ENCODE measurements around the gene SCN4B. TPM values are rescaled to one million over a fixed set of nuclear protein-coding genes. Genes with fewer than 3 reads are reported as not detected.
"Not testable (repeated sequence)": the region's sequence is repeated elsewhere in the genome, so short reads cannot be mapped to it uniquely, and the experiment has no call there.

SCN4B gene
- polyA plus RNA-seq, result 1 to 10 TPM in 1 of 2 donors, under 1 TPM in 1; 0.75 to 1.1 TPM

GRCh38 chr11:118152552-118153471, at the start of gene SCN4B:
TSS of gene SCN4B (minus strand) at chr11:118152823. CDS start at chr11:118152673, 150 bp downstream.
- Histone ChIP-seq H3K27ac (ENCODE audit: low read depth in 2 of 2, low read length in 1 of 2) (no peak within 1 kb of the TSS), H3K36me3 (ENCODE audit: control insufficient read depth in 2 of 2, insufficient read depth in 2 of 2, low read length in 1 of 2) (no peaks in the 10 kb centered on the region), H3K9me3 (ENCODE audit: control insufficient read depth in 2 of 2, insufficient read depth in 1 of 2, low read depth in 1 of 2, low read length in 1 of 2) (peaks cover 0 to 5% of the 10 kb centered on the region in 2 donors), H3K4me1 (ENCODE audit: control insufficient read depth in 2 of 2, insufficient read depth in 2 of 2, low read length in 1 of 2) (peaks cover 12% of the 10 kb centered on the region in 2 donors), H3K27me3 (ENCODE audit: control insufficient read depth in 1 of 2, insufficient read depth in 2 of 2, low read length in 2 of 2) (peaks cover 0 to 12% of the 10 kb centered on the region in 2 donors), H3K4me3 (ENCODE audit: low read depth in 1 of 2, low read length in 2 of 2) (peak within 1 kb of the TSS; percentile 45 to 53)
- 1% methylated on average over 81 to 88 of the region's 88 CpGs for WGBS, 2 donors

- Histone ChIP-seq H3K9me3 (ENCODE audit: control insufficient read depth in 2 of 2, insufficient read depth in 1 of 2, low read depth in 1 of 2, low read length in 1 of 2) (no peaks in the 10 kb centered on the region), H3K4me1 (ENCODE audit: control insufficient read depth in 2 of 2, insufficient read depth in 2 of 2, low read length in 1 of 2) (no peaks in the 10 kb centered on the region), H3K36me3 (ENCODE audit: control insufficient read depth in 2 of 2, insufficient read depth in 2 of 2, low read length in 1 of 2) (no peaks in the 10 kb centered on the region), H3K27me3 (ENCODE audit: control insufficient read depth in 1 of 2, insufficient read depth in 2 of 2, low read length in 2 of 2) (no peaks in the 10 kb centered on the region), H3K4me3 (ENCODE audit: low read depth in 1 of 2, low read length in 2 of 2) (no peak overlapping the region), H3K27ac (ENCODE audit: low read depth in 2 of 2, low read length in 1 of 2) (no peak overlapping the region)
- 81 to 83% methylated on average over 2 of the region's 2 CpGs for WGBS, 2 donors
These were observed 49.3 kb upstream of the SCN4B start for GRCh38 chr11:118201966-118202365.

DNA sequence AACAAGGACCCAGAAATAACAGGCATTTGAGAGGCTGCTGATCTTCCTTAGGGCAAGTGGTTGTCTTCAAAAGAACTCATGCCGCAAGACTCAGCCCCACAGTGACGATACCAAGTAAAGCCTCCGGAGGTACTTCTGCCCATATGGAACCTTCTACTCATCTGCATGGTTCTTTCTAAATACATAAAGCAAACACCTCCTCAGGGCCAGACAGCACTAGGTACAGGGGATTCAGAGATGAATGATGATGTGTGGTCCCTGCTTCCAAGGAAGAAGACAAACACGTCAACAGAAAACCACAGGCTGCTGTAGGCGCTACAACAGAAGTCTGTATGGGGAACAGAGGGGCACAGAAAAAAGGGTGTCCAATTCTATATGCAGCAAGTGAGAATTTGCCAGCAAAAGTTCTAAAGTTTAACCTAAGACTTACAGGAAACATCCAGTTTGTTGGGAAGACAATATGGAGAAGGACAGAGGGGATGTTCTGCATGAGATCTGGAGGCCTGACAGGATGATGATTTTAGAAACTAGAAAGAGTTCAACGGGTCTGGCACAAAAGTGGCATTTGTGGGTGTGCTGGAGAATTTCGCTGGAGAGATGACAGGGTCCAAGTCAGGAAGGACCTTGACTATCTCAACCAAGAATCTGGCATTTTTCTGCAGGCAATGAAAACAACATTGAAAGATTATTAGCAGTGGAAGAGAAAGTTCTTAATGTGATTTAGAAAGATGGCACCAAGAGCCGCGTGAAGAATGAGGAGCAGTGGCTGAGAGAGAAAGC, 48.5 kb upstream of the SCN4B start:
- no peaks in the 10 kb centered on the region for H3K4me1 ChIP-seq (ENCODE audit: control insufficient read depth in 2 of 2, insufficient read depth in 2 of 2, low read length in 1 of 2)
- 88 to 89% methylated on average over 9 of the region's 9 CpGs for WGBS, 2 donors
- no peaks in the 10 kb centered on the region for H3K36me3 ChIP-seq (ENCODE audit: control insufficient read depth in 2 of 2, insufficient read depth in 2 of 2, low read length in 1 of 2)
- H3K9me3 ChIP-seq (ENCODE audit: control insufficient read depth in 2 of 2, insufficient read depth in 1 of 2, low read depth in 1 of 2, low read length in 1 of 2), result no peaks in the 10 kb centered on the region
- no peak overlapping the region for H3K4me3 ChIP-seq (ENCODE audit: low read depth in 1 of 2, low read length in 2 of 2)
- no peaks in the 10 kb centered on the region for H3K27me3 ChIP-seq (ENCODE audit: control insufficient read depth in 1 of 2, insufficient read depth in 2 of 2, low read length in 2 of 2)
- no peak overlapping the region for H3K27ac ChIP-seq (ENCODE audit: low read depth in 2 of 2, low read length in 1 of 2)

GRCh38 chr11:118200497-118200896, 47.9 kb upstream of the SCN4B start:
- WGBS, 2 donors, result 88 to 92% methylated on average over 5 of the region's 5 CpGs
- H3K9me3 ChIP-seq (ENCODE audit: control insufficient read depth in 2 of 2, insufficient read depth in 1 of 2, low read depth in 1 of 2, low read length in 1 of 2), result no peaks in the 10 kb centered on the region
- H3K27ac ChIP-seq (ENCODE audit: low read depth in 2 of 2, low read length in 1 of 2), result no peak overlapping the region
- H3K36me3 ChIP-seq (ENCODE audit: control insufficient read depth in 2 of 2, insufficient read depth in 2 of 2, low read length in 1 of 2), result no peaks in the 10 kb centered on the region
- H3K27me3 ChIP-seq (ENCODE audit: control insufficient read depth in 1 of 2, insufficient read depth in 2 of 2, low read length in 2 of 2), result no peaks in the 10 kb centered on the region
- H3K4me1 ChIP-seq (ENCODE audit: control insufficient read depth in 2 of 2, insufficient read depth in 2 of 2, low read length in 1 of 2), result no peaks in the 10 kb centered on the region
- no peak overlapping the region for H3K4me3 ChIP-seq (ENCODE audit: low read depth in 1 of 2, low read length in 2 of 2)

DNA sequence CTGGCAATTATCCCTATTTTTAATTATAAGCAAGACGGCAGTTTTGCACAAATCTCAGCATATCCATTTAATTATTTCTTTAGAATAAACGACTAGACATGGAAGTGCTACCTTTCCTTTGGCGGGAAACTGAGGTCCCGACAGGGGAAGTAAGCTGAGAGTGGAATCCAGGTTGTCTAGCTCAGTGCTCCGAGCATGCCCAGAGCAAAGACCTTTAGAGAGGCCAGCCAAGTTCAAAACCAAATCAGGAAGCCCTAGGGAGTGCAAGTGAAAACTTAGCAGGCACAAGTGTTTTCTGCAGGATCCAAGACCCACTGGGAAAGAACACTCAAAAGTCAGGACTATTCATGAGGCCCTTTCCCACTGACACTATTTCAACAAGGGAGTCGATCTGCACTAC, 46.5 kb upstream of the SCN4B start:
- H3K4me3 ChIP-seq (ENCODE audit: low read depth in 1 of 2, low read length in 2 of 2), result no peak overlapping the region
- H3K27me3 ChIP-seq (ENCODE audit: control insufficient read depth in 1 of 2, insufficient read depth in 2 of 2, low read length in 2 of 2), result no peaks in the 10 kb centered on the region
- H3K4me1 ChIP-seq (ENCODE audit: control insufficient read depth in 2 of 2, insufficient read depth in 2 of 2, low read length in 1 of 2), result peaks cover 0 to 4% of the 10 kb centered on the region in 2 donors
- WGBS, 2 donors, result 81 to 83% methylated on average over 6 of the region's 6 CpGs
- H3K9me3 ChIP-seq (ENCODE audit: control insufficient read depth in 2 of 2, insufficient read depth in 1 of 2, low read depth in 1 of 2, low read length in 1 of 2), result no peaks in the 10 kb centered on the region
- no peak overlapping the region for H3K27ac ChIP-seq (ENCODE audit: low read depth in 2 of 2, low read length in 1 of 2)
- H3K36me3 ChIP-seq (ENCODE audit: control insufficient read depth in 2 of 2, insufficient read depth in 2 of 2, low read length in 1 of 2), result no peaks in the 10 kb centered on the region

- no peaks in the 10 kb centered on the region for H3K36me3 ChIP-seq (ENCODE audit: control insufficient read depth in 2 of 2, insufficient read depth in 2 of 2, low read length in 1 of 2)
- peaks cover 0 to 4% of the 10 kb centered on the region in 2 donors for H3K4me1 ChIP-seq (ENCODE audit: control insufficient read depth in 2 of 2, insufficient read depth in 2 of 2, low read length in 1 of 2)
- no peaks in the 10 kb centered on the region for H3K9me3 ChIP-seq (ENCODE audit: control insufficient read depth in 2 of 2, insufficient read depth in 1 of 2, low read depth in 1 of 2, low read length in 1 of 2)
- H3K27me3 ChIP-seq (ENCODE audit: control insufficient read depth in 1 of 2, insufficient read depth in 2 of 2, low read length in 2 of 2), result no peaks in the 10 kb centered on the region
- 1 to 2% methylated on average over 9 of the region's 9 CpGs for WGBS, 2 donors
- no peak overlapping the region for H3K27ac ChIP-seq (ENCODE audit: low read depth in 2 of 2, low read length in 1 of 2)
- no peak overlapping the region for H3K4me3 ChIP-seq (ENCODE audit: low read depth in 1 of 2, low read length in 2 of 2)
These were observed 45.7 kb upstream of the SCN4B start for GRCh38 chr11:118198370-118198769.

GRCh38 chr11:118194835-118195627, 42.4 kb upstream of the SCN4B start:
- H3K4me1 ChIP-seq (ENCODE audit: control insufficient read depth in 2 of 2, insufficient read depth in 2 of 2, low read length in 1 of 2), result peaks cover 0 to 4% of the 10 kb centered on the region in 2 donors
- no peaks in the 10 kb centered on the region for H3K27me3 ChIP-seq (ENCODE audit: control insufficient read depth in 1 of 2, insufficient read depth in 2 of 2, low read length in 2 of 2)
- no peaks in the 10 kb centered on the region for H3K9me3 ChIP-seq (ENCODE audit: control insufficient read depth in 2 of 2, insufficient read depth in 1 of 2, low read depth in 1 of 2, low read length in 1 of 2)
- H3K36me3 ChIP-seq (ENCODE audit: control insufficient read depth in 2 of 2, insufficient read depth in 2 of 2, low read length in 1 of 2), result no peaks in the 10 kb centered on the region
- no peak overlapping the region for H3K4me3 ChIP-seq (ENCODE audit: low read depth in 1 of 2, low read length in 2 of 2)
- H3K27ac ChIP-seq (ENCODE audit: low read depth in 2 of 2, low read length in 1 of 2), result peak overlapping the region; percentile 27 to 47
- WGBS, 2 donors, result 30 to 31% methylated on average over 10 of the region's 10 CpGs

DNA sequence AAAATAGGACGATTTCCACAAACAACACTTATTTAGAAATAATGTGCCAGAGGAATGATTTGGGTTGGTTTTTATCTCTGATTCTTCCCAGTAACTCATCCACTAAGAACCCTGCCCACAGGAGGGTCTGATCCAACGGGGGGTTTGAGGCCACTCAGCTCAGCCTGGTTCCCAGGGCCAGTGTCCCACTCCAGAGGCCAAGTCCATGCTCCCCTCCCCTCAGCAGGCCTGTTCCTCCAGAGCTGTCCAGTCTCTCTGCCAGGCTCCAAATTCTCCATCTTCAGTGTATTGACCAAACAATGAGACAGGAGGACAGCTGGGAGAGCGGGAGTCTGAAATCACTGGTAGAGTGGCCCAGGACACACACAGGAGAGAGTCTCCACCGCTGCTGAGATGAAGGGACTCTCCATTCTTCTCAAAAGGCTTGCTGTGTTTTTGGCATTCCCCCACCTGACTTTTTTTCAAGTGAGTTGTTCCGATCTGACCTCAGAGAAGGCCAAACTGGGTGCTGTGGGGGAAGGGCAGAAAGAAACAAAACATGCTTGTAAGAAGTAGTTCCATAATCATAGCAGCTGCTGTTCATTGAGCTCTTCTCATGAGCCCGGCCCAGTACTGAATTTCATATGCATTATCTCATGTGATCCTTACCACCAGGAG, 41.4 kb upstream of the SCN4B start:
- Histone ChIP-seq H3K4me1 (ENCODE audit: control insufficient read depth in 2 of 2, insufficient read depth in 2 of 2, low read length in 1 of 2) (peaks cover 0 to 4% of the 10 kb centered on the region in 2 donors), H3K27me3 (ENCODE audit: control insufficient read depth in 1 of 2, insufficient read depth in 2 of 2, low read length in 2 of 2) (no peaks in the 10 kb centered on the region), H3K36me3 (ENCODE audit: control insufficient read depth in 2 of 2, insufficient read depth in 2 of 2, low read length in 1 of 2) (no peaks in the 10 kb centered on the region), H3K27ac (ENCODE audit: low read depth in 2 of 2, low read length in 1 of 2) (no peak overlapping the region), H3K4me3 (ENCODE audit: low read depth in 1 of 2, low read length in 2 of 2) (no peak overlapping the region), H3K9me3 (ENCODE audit: control insufficient read depth in 2 of 2, insufficient read depth in 1 of 2, low read depth in 1 of 2, low read length in 1 of 2) (no peaks in the 10 kb centered on the region)
- WGBS, 2 donors, result 71 to 80% methylated on average over 6 of the region's 6 CpGs

DNA sequence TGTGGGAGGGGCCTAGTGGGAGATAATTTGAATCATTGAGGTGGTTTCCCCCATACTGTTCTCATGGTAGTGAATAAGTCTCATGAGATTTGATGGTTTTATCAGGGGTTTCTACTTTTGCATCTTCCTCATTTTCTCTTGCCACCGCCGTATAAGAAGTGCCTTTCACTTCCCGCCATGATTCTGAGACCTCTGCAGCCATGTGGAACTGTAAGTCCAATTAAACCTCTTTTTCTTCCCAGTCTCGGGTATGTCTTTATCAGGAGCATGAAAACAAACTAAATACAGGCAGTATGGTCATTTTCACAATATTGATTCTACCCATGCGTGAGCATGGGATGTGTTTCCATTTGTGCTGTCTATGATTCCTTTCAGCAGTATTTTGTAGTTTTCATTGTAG, 40.2 kb upstream of the SCN4B start:
- H3K4me3 ChIP-seq (ENCODE audit: low read depth in 1 of 2, low read length in 2 of 2); H3K27me3 ChIP-seq (ENCODE audit: control insufficient read depth in 1 of 2, insufficient read depth in 2 of 2, low read length in 2 of 2); H3K4me1 ChIP-seq (ENCODE audit: control insufficient read depth in 2 of 2, insufficient read depth in 2 of 2, low read length in 1 of 2); H3K27ac ChIP-seq (ENCODE audit: low read depth in 2 of 2, low read length in 1 of 2); H3K9me3 ChIP-seq (ENCODE audit: control insufficient read depth in 2 of 2, insufficient read depth in 1 of 2, low read depth in 1 of 2, low read length in 1 of 2); H3K36me3 ChIP-seq (ENCODE audit: control insufficient read depth in 2 of 2, insufficient read depth in 2 of 2, low read length in 1 of 2): not testable (repeated sequence)
- 83 to 95% methylated on average over 5 of the region's 5 CpGs for WGBS, 2 donors
